Panc1 (cell line): Measurements from ENCODE around the gene LRMDA.

Source experiments
- CTCF ChIP-seq: fragments of 450-650 bp; IDR thresholded peaks from 2 replicates; pipeline ENCODE4 v1.5.1; 2017; ENCODE audit warnings: mild to moderate bottlenecking
- POLR2AphosphoS5 ChIP-seq: IDR thresholded peaks from 2 replicates; pipeline ENCODE4 v1.6.1; 2012; ENCODE audit warnings: mild to moderate bottlenecking, low read depth, low read length, moderate library complexity
- TF ChIP-seq, protein P1 (sequence below), 2 experiments: IDR thresholded peaks; 2 replicates each; pipeline ENCODE4 v1.6.1; 2011 to 2012; ENCODE audit warnings: low read depth in 2 of 2, control low read depth in 1 of 2, low read length in 1 of 2, mild to moderate bottlenecking in 1 of 2, moderate library complexity in 1 of 2; ENCODE audit not compliant: insufficient read depth in 1 of 2

DNA sequence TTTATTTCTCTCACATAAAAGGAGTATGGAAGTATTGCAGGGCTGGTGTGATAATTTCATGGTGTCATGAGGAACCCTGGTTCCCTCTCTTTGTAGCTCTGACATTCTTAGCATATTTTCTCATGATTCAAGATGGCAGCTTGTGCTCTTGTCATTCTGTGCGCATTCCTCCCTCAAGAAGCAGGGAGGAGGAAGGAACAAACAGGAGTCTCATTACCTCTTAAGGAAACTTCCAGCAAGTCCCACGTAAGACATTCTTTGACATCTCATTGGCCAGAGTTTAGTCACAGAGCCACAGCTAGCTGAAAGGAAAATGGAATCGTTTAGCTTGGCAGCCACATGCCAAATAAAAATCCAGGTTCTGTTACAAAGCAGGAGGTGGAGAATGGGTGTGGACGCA lies 546.8 kb downstream of the LRMDA start:
- no peak for TF ChIP-seq CTCF
- TF ChIP-seq, protein P1, sequence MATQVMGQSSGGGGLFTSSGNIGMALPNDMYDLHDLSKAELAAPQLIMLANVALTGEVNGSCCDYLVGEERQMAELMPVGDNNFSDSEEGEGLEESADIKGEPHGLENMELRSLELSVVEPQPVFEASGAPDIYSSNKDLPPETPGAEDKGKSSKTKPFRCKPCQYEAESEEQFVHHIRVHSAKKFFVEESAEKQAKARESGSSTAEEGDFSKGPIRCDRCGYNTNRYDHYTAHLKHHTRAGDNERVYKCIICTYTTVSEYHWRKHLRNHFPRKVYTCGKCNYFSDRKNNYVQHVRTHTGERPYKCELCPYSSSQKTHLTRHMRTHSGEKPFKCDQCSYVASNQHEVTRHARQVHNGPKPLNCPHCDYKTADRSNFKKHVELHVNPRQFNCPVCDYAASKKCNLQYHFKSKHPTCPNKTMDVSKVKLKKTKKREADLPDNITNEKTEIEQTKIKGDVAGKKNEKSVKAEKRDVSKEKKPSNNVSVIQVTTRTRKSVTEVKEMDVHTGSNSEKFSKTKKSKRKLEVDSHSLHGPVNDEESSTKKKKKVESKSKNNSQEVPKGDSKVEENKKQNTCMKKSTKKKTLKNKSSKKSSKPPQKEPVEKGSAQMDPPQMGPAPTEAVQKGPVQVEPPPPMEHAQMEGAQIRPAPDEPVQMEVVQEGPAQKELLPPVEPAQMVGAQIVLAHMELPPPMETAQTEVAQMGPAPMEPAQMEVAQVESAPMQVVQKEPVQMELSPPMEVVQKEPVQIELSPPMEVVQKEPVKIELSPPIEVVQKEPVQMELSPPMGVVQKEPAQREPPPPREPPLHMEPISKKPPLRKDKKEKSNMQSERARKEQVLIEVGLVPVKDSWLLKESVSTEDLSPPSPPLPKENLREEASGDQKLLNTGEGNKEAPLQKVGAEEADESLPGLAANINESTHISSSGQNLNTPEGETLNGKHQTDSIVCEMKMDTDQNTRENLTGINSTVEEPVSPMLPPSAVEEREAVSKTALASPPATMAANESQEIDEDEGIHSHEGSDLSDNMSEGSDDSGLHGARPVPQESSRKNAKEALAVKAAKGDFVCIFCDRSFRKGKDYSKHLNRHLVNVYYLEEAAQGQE (IDR thresholded peaks at IDR 0.05; ENCODE audit: insufficient read depth in 1 of 2, low read depth in 2 of 2, low read length in 1 of 2): no peak
- TF ChIP-seq POLR2AphosphoS5: no peak
